Endothelial cell of umbilical vein (primary cell): ENCODE results near the gene WASL. TPM values are rescaled to one million over a fixed set of nuclear protein-coding genes. Genes with fewer than 3 reads are reported as not detected.

ENCODE experiments used
- BruUV-seq: library from RNA; stranded (reverse); fragments of 400-500 nt; replicated peaks from 2 replicates; lab custom pipeline; 2021; lab: Mats Ljungman, UMichigan
- CTCF ChIA-PET: fragments of 300-600, 350-600 bp; sonication (Branson Sonifier 250); formaldehyde crosslinking; loops from one replicate; lab custom pipeline; 2021; ENCODE audit warnings: antibody characterized with exemption, inconsistent platforms; lab: Charles Lee
- POLR2A ChIA-PET: fragments of 300-600, 350-600 bp; sonication (Branson Sonifier 250); formaldehyde crosslinking; loops from one replicate; lab custom pipeline; 2021; ENCODE audit warnings: antibody characterized with exemption, inconsistent platforms; lab: Charles Lee
- DNase-seq: peaks from one replicate; pipeline ENCODE4 v3.0.0-alpha.2; 2011; ENCODE audit warnings: low read depth, low spot score
- FAIRE-seq: peaks from 2 replicates; lab custom pipeline; 2011; peaks lifted over from hg19 to GRCh38; lab: Jason Lieb, UNC
- H2AFZ ChIP-seq: 2 replicates; pipeline ENCODE4 v1.6.0; 2012; ENCODE audit warnings: low read depth, low read length, control low read depth, inconsistent platforms
- H3K27ac ChIP-seq: 2 replicates; pipeline ENCODE4 v1.5.1; 2011; ENCODE audit warnings: low read depth, mild to moderate bottlenecking, control low read depth, low read length, moderate library complexity; ENCODE audit not compliant: insufficient read depth
- H3K27me3 ChIP-seq, 2 experiments: 2 replicates each; pipeline versions ENCODE4 v1.6.0 to v1.6.1; 2011; ENCODE audit warnings: low read length in 2 of 2, mixed read lengths in 1 of 2; ENCODE audit not compliant: control insufficient read depth in 2 of 2, insufficient read depth in 2 of 2
- H3K36me3 ChIP-seq, 2 experiments: 2 replicates in 1 of 2; 3 replicates in 1 of 2; pipeline ENCODE4 v1.5.1; 2011; ENCODE audit warnings: low read length in 2 of 2, mild to moderate bottlenecking in 1 of 2, moderate library complexity in 1 of 2; ENCODE audit not compliant: control insufficient read depth in 2 of 2, insufficient read depth in 2 of 2; ENCODE audit errors: extremely low read depth in 1 of 2
- H3K4me1 ChIP-seq: 3 replicates; pipeline ENCODE4 v1.5.1; 2011; ENCODE audit warnings: mild to moderate bottlenecking, low read length; ENCODE audit not compliant: control insufficient read depth, insufficient read depth; ENCODE audit errors: extremely low read depth
- H3K4me2 ChIP-seq: 2 replicates; pipeline ENCODE4 v1.6.1; 2011; ENCODE audit warnings: low read length, control low read depth, mixed read lengths; ENCODE audit not compliant: insufficient read depth
- H3K4me3 ChIP-seq, 3 experiments: fragments of 200-600 bp in 1 of 3; sonication (generic), shearing (Covaris generic) in 1 of 3; replicated peaks in 1 of 3; 2 replicates each; pipeline ENCODE4 v1.5.1; 2011 to 2016; ENCODE audit warnings: control low read depth in 3 of 3, low read length in 3 of 3, mild to moderate bottlenecking in 2 of 3, inconsistent platforms in 1 of 3, low read depth in 1 of 3, moderate library complexity in 1 of 3; ENCODE audit not compliant: insufficient read depth in 1 of 3
- H3K79me2 ChIP-seq: 2 replicates; pipeline ENCODE4 v1.6.0; 2012; ENCODE audit warnings: low read length, inconsistent platforms; ENCODE audit not compliant: control insufficient read depth, insufficient read depth
- H3K9ac ChIP-seq: replicated peaks from 2 replicates; pipeline ENCODE3; 2011; ENCODE audit warnings: low read length, control low read depth; ENCODE audit not compliant: insufficient read depth; ENCODE audit errors: extremely low read depth
- H3K9me1 ChIP-seq: replicated peaks from 3 replicates; pipeline ENCODE4 v1.6.0; 2011; ENCODE audit warnings: mild to moderate bottlenecking, low read length; ENCODE audit not compliant: control insufficient read depth, insufficient read depth; ENCODE audit errors: extremely low read depth
- H3K9me3 ChIP-seq: replicated peaks from 2 replicates; pipeline ENCODE4 v1.5.1; 2012; ENCODE audit warnings: low read length, inconsistent platforms; ENCODE audit not compliant: control insufficient read depth, insufficient read depth
- H4K20me1 ChIP-seq: replicated peaks from 2 replicates; pipeline ENCODE3; 2011; ENCODE audit warnings: mild to moderate bottlenecking, low read length; ENCODE audit not compliant: control insufficient read depth, insufficient read depth; ENCODE audit errors: extremely low read depth
- CTCF ChIP-seq, 2 donors: IDR thresholded peaks; 1 replicate in 1 of 2; 2 replicates in 1 of 2; pipeline ENCODE4 v1.5.1; 2011; ENCODE audit warnings: low read length in 2 of 2, mild to moderate bottlenecking in 2 of 2, moderate library complexity in 2 of 2, control low read depth in 1 of 2, inconsistent platforms in 1 of 2, low read depth in 1 of 2; ENCODE audit not compliant: insufficient read depth in 1 of 2; ENCODE audit errors: extremely low read depth in 1 of 2
- EZH2 ChIP-seq: IDR thresholded peaks from 2 replicates; pipeline ENCODE4 v1.6.1; 2012; ENCODE audit warnings: borderline replicate concordance, low read depth, mild to moderate bottlenecking, moderate library complexity, low read length, inconsistent platforms; ENCODE audit not compliant: severe bottlenecking
- FOS ChIP-seq: IDR thresholded peaks from 2 replicates; pipeline ENCODE4 v1.6.1; 2011; ENCODE audit warnings: mild to moderate bottlenecking, low read length, moderate library complexity, borderline replicate concordance; ENCODE audit not compliant: insufficient read depth
- GATA2 ChIP-seq: IDR thresholded peaks from 2 replicates; pipeline ENCODE4 v1.7.0; 2011; ENCODE audit warnings: low read depth, mild to moderate bottlenecking, moderate library complexity, mixed read lengths, low read length; ENCODE audit not compliant: insufficient read length, insufficient read depth
- JUN ChIP-seq: IDR thresholded peaks from 2 replicates; pipeline ENCODE4 v1.6.1; 2011; ENCODE audit warnings: borderline replicate concordance, low read depth; ENCODE audit not compliant: insufficient read length, insufficient read depth
- MAX ChIP-seq: IDR thresholded peaks from 2 replicates; pipeline ENCODE4 v1.6.1; 2011; ENCODE audit not compliant: insufficient read depth, insufficient read length
- MYC ChIP-seq: IDR thresholded peaks from one replicate; pipeline ENCODE4 v1.6.1; 2011; ENCODE audit warnings: mild to moderate bottlenecking, low read depth, low read length
- POLR2A ChIP-seq: IDR thresholded peaks from 2 replicates; pipeline ENCODE4 v1.6.1; 2012; ENCODE audit warnings: low read depth, mild to moderate bottlenecking, control low read depth, low read length
- POLR2AphosphoS5 ChIP-seq: IDR thresholded peaks from 2 replicates; pipeline ENCODE4 v1.6.1; 2012; ENCODE audit warnings: low read depth, mild to moderate bottlenecking, control low read depth, low read length, moderate library complexity; ENCODE audit not compliant: insufficient read depth
- dilution Hi-C: fragments of 300-500 bp; cut with MboI; formaldehyde crosslinking; loops from one replicate; pipeline ENCODE4 v1.15.0; 2019; ENCODE audit warnings: low sequenced_read_pairs; ENCODE audit not compliant: extremely low pct_ligation_motif_present
- intact Hi-C: fragments of 100-400 bp; cut with micrococcal nuclease; formaldehyde crosslinking; loops from one replicate; pipeline ENCODE4 v1.10.0; 2022
- polyA plus RNA-seq, 4 experiments: library from polyadenylated mRNA; depleted of rRNA in 3 of 4; stranded (reverse) in 3 of 4; unstranded in 1 of 4; fragments of >200 nt; gene quantifications; 2 replicates each; pipeline versions ENCODE4 v1.2.1 to v1.2.3, GENCODE V29; 2011 to 2012; ENCODE audit warnings: missing spikeins in 1 of 4
- total RNA-seq: library from RNA; stranded (reverse); gene quantifications from 2 replicates; pipeline ENCODE4 v1.2.3, GENCODE V29; 2021

The WASL gene
- total and polyA plus RNA-seq, 2 donors (not counting 3 experiments of a cell fraction or from before 2014, with no cell fraction given) = 5.2 to 24.0 TPM

DNA sequence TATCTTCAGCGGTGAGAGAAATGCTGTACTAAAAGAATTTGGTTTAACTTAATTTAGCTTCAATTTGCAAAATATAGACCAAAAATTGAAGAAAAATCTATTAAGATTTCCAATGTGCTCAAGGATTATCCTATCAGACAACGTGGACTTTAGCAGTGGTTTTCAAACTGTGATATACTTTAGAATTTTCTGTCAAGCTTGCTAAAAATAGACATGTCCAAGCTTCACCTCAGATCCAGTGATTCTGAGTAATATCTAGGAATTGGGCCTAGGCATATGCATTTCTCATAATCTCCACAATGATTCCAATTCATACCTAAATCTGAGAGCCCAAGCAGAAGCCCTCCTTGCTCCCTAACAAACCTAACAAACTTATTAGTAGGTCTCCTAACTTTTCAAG, 3.4 kb downstream of the WASL start:
- intact Hi-C loops = loop anchor here (5.0 kb wide), 3 partner anchors 122 to 1603 kb away; partner anchors contain the start of genes AASS and NDUFA5
- Histone ChIP-seq H2AFZ (no peak overlapping the region), H3K36me3 (no peaks in the 10 kb centered on the region), H3K4me1 (peaks cover 25% of the 10 kb centered on the region), H3K9me3 (no peaks in the 10 kb centered on the region), H3K79me2 (peaks cover 79% of the 10 kb centered on the region), H3K4me2 (no peak overlapping the region), H3K9ac (no peak overlapping the region), H3K27ac (no peak overlapping the region), H3K4me3 (no peak overlapping the region), H4K20me1 (peaks cover 29% of the 10 kb centered on the region), H3K9me1 (peaks cover 3% of the 10 kb centered on the region), H3K27me3 (no peaks in the 10 kb centered on the region)
- dilution Hi-C loops = no loop called here
- TF ChIP-seq GATA2 = no peak
- TF ChIP-seq POLR2AphosphoS5 = no peak
- TF ChIP-seq POLR2A = no peak
- TF ChIP-seq FOS = no peak
- no peak for TF ChIP-seq MYC
- no peak for TF ChIP-seq CTCF (IDR thresholded peaks at IDR 0.05; ENCODE audit: extremely low read depth in 1 of 2, insufficient read depth in 1 of 2, low read depth in 1 of 2, low read length in 2 of 2)
- TF ChIP-seq MAX = no peak
- no peak for TF ChIP-seq EZH2
- no peak for TF ChIP-seq JUN
- ChIA-PET POLR2A (interaction anchor here (0.6 kb wide), 1 partner anchor 108 kb away, joined by 3 read pairs; no protein-coding TSS in a partner anchor), CTCF (interaction anchor here (0.8 to 1.2 kb wide), 4 partner anchors 8 to 63 kb away, joined by 3 read pairs; no protein-coding TSS in a partner anchor)
- FAIRE-seq (no peak), DNase-seq (no peak)
- no TSS peak for BruUV-seq
